ENCODE results near the gene CCNI.
A peak's percentile ranks its signal among the peaks of the same experiment; 100 is the strongest.
"Not testable (repeated sequence)": the region's sequence is repeated elsewhere in the genome, so short reads cannot be mapped to it uniquely, and the experiment has no call there.

CCNI gene

GRCh38 chr4:77080806-77081205, 5.0 kb upstream of the CCNI start:
- DNase-seq: not testable (repeated sequence)

- no peak for DNase-seq
These were observed 3.5 kb upstream of the CCNI start for GRCh38 chr4:77079281-77079680.

- no peak for DNase-seq
These were observed 2.6 kb upstream of the CCNI start for GRCh38 chr4:77078401-77078800.

GRCh38 chr4:77076889-77077635, 1.3 kb upstream of the CCNI start:
- no peak for DNase-seq

GRCh38 chr4:77074981-77075855, 571 bp downstream of the CCNI start:
- DNase-seq: peak; percentile 85

GRCh38 chr4:77074381-77074831, 1.4 kb downstream of the CCNI start:
- DNase-seq: no peak

- no peak for DNase-seq
These were observed 1.8 kb downstream of the CCNI start for GRCh38 chr4:77073981-77074380.

- no peak for DNase-seq
These were observed 2.5 kb downstream of the CCNI start for GRCh38 chr4:77073106-77073809.

GRCh38 chr4:77072195-77072753, 3.5 kb downstream of the CCNI start:
- DNase-seq: no peak

GRCh38 chr4:77069514-77069913, 6.3 kb downstream of the CCNI start:
- DNase-seq: not testable (repeated sequence)

GRCh38 chr4:77065382-77065781, 10.4 kb downstream of the CCNI start:
- DNase-seq: no peak

- no peak for DNase-seq
These were observed 12.9 kb downstream of the CCNI start for GRCh38 chr4:77062856-77063255.

- DNase-seq: peak; percentile 71
These were observed 23.4 kb downstream of the CCNI start for GRCh38 chr4:77052352-77052751.

- no peak for DNase-seq
These were observed 24.8 kb downstream of the CCNI start for GRCh38 chr4:77050962-77051361.

GRCh38 chr4:77047037-77047436, 28.8 kb downstream of the CCNI start:
- DNase-seq: no peak

- DNase-seq: no peak
These were observed 30.3 kb downstream of the CCNI start for GRCh38 chr4:77045490-77045889.

GRCh38 chr4:77044461-77045150, 31.2 kb downstream of the CCNI start:
- no peak for DNase-seq

- DNase-seq: no peak
These were observed 32.2 kb downstream of the CCNI start for GRCh38 chr4:77043507-77044136.

GRCh38 chr4:77040854-77041725, 34.7 kb downstream of the CCNI start:
- DNase-seq: no peak

- no peak for DNase-seq
These were observed 35.5 kb downstream of the CCNI start for GRCh38 chr4:77040270-77040669.

GRCh38 chr4:77039796-77040195, 36.0 kb downstream of the CCNI start:
- DNase-seq: no peak

All from activated CD8-positive, alpha-beta memory T cell treated with anti-CD3 and anti-CD28 coated beads, Interleukin-2, amount 50 U/mL, for 48 hours (primary cell).